DND-41 (cell line): Measurements from ENCODE around the gene PGLYRP1.

Experiments
- CTCF ChIP-seq: IDR thresholded peaks from 2 replicates; pipeline ENCODE4 v1.5.1; 2012; ENCODE audit warnings: borderline replicate concordance, low read length, moderate library complexity, mild to moderate bottlenecking; ENCODE audit not compliant: poor library complexity, severe bottlenecking; ENCODE audit errors: extremely low read depth
- EZH2 ChIP-seq: IDR thresholded peaks from 3 replicates; pipeline ENCODE4 v1.6.1; 2012; ENCODE audit warnings: borderline replicate concordance, low read depth, mild to moderate bottlenecking, moderate library complexity, low read length, inconsistent platforms; ENCODE audit not compliant: severe bottlenecking

GRCh38 chr19:46022061-46022430 lies 807 bp downstream of the PGLYRP1 start:
- no peak for TF ChIP-seq CTCF
- no peak for TF ChIP-seq EZH2
